SW480 (cell line): ENCODE data around the gene PPP1R13L.
"Not testable (repeated sequence)": the region's sequence is repeated elsewhere in the genome, so short reads cannot be mapped to it uniquely, and the experiment has no call there.

Experiments used
- DNase-seq: peaks from one replicate; pipeline ENCODE4 v3.0.0-alpha.2; 2016; ENCODE audit warnings: low spot score

The PPP1R13L gene

DNA sequence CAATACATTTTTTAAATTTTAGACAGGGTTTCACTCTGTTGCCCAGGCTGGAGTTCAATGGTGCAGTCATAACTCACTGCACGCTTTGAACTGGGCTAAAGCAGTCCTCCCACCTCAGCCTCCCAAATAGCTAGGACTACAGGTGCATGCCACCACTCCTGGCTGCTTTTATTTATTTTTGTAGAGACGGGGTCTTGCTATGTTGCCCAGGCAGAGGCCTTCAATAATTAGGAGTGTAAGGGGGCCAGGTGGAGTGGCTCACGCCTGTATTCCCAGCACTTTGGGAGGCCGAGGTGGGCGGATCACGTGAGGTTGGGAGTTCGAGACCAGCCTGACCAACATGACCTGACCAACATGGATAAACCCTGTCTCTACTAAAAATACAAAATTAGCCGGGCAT lies 27.7 kb upstream of the PPP1R13L start:
- DNase-seq = not testable (repeated sequence)

DNA sequence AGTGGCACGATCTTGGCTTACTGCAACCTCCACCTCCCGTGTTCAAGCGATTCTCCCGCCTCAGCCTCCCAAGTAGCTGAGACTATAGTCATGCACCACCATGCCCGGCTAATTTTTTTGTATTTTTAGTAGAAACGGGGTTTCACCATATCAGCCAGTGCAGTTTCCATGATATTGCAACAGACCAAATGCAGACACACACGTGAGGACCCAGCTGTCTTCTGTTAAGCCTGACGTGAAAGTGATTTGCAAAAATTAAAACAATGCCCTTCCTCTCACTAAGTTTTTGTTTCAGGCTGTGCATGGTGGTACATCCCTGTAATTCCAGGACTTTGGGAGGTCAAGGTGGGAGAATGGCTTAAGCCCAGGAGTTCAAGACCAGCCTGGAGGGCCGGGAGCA lies 26.1 kb upstream of the PPP1R13L start:
- not testable (repeated sequence) for DNase-seq

DNA sequence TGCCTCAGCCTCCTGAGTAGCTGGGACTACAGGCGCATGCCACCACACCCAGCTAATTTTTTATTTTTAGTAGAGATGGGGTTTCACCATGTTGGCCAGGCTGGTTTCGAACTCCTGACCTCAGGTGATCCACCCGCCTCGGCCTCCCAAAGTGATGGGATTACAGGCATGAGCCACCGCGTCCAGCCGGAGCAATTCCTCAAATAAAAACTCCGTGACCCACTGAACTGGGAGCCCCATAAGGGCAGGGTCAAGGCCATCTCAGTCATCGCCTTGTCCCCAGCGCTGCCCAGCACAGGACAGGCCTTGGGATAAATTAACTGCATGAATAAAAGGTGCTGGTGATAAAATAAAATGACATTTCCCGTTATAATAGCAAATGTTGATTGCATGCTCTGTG lies 25.0 kb upstream of the PPP1R13L start:
- not testable (repeated sequence) for DNase-seq

DNA sequence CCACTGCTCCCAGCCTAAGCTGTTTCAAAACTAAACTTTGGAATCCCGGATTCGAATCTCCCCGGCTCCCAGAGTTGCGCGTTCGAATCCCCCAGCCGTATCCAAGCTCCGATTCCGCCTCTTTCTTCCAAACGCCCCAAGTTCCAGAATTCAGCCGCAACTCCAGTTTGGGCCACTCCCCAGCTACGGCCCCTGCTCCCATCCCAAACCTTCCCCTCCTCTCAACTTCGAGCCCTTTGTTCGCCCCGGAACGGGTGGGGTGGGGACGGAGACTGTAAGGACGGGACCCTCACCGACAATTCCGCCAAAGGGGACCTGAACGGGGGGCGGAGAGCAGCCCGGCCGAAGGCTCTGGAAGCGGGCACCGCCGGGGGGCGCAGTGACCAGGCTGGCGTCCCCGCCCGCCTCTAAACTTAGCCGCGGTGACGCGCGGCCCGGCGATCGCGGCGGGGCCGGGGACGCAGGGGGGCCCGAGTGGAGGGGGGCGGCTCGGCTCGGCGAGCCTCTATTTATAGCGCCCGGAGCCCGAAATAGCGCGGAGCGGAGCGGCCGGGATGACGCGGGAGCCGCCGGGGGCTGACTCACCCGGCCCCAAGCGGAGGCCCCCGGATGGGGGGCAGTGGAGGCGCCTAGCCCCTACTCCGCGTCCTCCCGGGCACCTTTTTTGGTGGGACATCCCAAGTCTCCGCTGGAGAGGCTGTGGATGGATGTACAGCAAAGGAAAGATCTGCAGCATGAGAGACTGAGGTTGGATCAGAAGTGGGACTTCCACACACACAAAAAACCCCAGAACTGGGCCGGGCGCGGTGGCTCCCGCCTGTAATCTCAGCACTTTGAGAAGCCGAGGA lies 23.7 kb upstream of the PPP1R13L start:
- no peak for DNase-seq

DNA sequence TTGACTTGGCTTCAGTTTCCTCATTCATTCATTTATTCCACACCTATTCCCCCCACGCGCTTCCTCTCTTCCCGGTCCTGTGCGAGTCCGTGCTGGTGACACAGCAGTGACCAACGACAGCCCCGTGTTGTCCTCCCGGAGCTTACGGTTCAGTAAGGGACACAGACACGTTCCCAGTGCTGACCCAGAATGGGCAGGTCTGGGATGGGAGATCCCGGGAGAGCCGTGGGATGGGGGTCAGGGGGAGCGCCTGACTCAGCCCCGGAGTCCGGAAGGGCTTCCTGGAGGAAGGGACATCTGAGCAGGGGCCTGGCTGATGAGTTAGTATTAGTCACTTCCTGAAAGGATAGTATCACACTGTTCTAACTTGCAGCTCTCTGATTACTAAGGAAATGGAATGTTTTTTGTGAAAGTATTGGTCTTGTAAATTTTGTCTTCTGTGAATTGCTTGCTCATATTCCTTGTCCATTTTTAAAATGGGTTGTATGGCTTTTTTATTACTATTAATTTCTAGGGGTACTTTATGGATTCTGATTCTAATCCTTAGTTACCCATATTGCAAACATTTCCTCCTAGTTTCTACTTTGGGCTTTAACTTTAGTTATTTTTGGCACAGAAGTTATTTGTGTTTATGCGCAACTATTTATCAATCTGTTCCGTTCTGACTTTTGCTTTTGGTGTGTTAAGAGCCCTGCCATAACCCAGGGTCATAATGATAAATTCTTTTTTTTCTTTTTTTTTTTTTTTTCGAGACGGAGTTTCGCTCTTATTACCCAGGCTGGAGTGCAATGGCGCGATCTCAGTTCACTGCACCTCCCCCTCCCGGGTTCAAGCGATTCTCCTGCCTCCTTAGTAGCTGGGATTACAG lies 19.6 kb upstream of the PPP1R13L start:
- peak; percentile 99 for DNase-seq

DNA sequence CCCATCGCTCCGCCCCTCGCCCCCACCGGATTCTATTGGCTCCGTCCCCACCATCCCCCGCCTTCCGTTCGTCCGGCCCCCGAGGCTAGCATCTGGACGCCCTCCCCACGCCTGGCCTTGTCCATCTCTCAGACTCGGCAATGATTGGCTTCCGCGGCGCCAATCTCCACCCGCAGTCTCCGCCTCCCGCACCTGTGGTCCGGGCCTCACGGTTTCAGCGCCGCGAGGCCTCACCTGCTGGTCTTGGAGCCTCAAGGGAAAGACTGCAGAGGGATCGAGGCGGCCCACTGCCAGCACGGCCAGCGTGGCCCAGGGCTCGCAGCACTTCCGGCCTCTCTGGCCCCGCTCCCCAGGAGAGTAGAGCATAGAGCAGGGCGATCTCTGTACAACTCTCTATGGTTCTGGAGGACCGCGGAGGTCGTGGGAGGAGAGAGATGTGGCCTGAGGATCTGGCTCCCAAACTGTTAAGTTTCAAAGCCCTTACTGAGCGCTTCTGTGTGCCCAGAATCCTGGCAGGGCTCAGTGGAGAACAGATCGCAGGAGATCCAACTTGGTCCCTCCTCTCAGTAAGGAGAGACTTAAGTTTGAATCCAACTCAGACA lies 18.8 kb upstream of the PPP1R13L start, which contains the start of gene ERCC1:
Gene ERCC1 (minus strand): TSS at position 329 of the 602 bp plus-strand sequence. CDS start 543 bp downstream, outside the sequence.
- DNase-seq = peak; percentile 99

DNA sequence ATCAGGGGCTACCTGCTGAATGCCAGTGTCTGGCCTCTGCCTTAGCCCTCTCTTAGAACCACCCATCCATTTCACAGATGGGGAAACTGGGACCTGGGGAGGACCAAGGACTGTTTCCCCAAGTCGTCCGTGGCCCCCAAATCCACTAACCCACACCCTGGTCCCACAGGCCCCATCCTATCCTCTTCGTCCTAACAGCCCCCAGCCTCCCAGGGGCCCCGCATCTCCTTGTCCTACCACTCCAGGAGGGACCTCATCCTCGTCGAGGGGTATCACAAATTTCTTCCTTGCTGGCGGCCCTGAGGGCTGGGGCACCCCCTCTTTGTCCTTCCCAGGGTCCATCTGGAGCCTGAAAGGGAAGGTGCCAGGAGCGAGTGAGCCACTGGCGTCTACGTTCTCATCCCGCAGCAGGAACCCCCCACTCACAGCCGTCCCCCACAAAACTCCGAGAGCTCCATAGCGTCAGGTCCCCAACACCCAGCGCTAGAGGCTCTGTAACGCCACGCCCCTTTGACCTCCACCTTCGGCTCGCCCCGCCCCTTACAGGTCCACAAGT lies 18.2 kb upstream of the PPP1R13L start:
- DNase-seq = no peak

DNA sequence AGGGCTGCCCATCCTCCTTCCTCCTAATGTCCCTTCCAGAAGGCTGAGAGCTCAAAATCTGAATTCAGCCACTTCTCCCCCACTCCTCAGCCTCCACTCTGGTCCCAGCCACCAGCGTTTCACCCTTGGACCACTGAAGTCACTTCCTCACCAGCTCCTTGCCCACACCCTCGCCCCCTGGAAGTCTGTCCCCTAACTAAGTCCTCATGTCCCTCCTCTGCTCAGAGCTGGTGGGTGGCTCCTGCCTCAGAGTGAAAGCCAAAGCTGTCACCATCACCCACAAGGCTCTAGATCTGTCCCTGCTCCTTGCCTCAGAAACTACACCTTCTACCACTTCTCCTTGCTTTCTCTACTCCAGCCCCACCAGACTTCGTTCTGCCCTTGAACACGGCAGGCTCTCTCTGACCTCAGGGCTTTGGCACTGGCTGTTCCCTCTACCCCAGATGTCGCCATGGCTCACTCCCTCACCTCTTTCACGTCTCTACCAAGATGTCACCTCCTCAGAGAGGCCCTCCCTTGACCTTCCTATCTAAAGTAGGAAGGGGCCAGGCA lies 17.2 kb upstream of the PPP1R13L start:
- DNase-seq = no peak

DNA sequence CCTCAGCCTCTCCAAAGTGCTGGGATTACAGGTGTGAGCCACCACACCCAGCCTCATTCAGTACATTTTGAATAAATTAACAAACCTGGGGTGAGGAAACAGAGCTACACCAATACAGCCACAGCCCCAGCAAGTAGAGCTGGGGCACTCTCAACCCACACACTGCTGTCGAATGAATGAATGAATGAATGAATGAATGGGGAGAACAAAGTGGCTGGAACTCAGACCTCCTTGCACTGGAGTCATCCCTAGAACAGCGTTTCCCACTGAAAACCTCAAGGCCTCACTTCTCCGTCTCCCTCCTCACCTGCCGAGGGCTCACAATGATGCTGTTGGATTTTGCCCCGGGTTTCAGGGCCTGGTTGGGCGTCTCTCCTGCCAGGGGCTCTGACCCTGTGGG lies 16.0 kb upstream of the PPP1R13L start:
- no peak for DNase-seq

DNA sequence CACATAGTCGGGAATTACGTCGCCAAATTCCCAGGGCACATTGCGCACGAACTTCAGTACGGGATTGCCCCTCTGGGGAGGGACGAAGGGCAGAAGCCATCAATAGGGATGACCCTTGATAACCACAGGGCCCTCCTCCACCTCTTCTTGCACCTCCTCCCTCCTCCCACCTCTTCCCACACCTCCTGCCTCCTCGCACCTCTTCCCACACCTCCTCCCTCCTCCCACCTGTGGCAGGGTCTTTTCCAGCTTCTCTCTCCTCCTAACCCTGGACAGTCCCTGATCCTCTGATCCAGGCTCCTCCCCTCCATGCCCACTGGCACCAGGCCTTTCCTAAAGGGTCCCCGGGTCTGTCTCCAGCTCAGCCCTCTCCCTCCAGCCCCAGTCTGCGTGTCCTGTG lies 15.5 kb upstream of the PPP1R13L start:
- DNase-seq = no peak

DNA sequence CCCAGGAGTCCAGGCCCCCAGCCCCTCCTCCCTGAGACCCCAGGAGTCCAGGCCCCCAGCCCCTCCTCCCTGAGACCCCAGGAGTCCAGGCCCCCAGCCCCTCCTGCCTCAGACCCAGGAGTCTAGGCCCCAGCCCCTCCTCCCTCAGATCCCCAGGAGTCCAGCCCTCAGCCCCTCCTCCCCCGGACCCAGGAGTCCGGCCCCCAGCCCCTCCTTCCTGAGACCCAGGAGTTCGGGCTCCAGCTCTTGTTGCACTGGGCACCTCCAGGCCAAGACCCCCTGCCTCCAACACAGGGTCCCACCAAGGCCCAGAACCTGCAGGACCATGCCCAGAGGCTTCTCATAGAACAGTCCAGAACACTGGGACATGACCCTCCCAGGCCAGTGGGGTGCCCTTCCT lies 15.0 kb upstream of the PPP1R13L start:
- no peak for DNase-seq

DNA sequence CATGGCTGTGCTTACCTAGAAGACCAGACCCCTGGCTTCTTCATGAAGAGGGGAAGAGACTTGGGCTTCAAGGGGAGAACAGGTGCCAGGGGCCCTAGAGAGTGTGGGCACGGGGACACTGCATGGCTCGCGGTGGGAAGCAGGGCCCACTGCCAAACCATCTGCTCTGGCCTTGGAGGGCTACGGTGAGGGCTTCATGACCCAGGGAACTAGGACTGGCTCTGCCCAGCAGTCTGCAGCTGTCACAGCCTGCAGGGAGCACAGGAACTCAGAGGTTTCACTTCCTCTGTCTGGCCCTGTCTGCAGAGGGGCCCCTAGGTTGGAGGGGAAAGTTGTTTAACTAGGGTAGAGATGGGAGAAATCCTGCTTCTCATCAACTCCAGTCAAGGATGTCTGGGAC lies 14.5 kb upstream of the PPP1R13L start:
- no peak for DNase-seq

DNA sequence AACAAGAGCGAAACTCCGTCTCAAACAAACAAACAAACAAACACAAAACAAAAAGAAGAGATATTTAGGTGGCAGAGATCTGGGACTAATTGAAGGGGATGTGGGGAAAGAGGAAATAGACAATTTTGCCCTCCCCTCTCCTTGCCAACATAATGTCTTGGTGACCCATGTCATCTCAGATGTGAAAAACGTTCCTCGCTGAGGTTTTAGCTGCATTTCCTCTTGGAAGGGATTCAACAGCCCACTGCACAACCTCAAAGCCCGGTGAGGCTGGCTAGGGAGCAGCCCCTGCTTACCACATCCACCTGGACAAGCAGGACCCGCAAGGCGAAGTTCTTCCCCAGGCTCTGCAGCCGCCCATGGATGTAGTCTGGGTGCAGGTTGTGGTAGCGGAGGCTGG lies 13.9 kb upstream of the PPP1R13L start:
- DNase-seq = no peak

DNA sequence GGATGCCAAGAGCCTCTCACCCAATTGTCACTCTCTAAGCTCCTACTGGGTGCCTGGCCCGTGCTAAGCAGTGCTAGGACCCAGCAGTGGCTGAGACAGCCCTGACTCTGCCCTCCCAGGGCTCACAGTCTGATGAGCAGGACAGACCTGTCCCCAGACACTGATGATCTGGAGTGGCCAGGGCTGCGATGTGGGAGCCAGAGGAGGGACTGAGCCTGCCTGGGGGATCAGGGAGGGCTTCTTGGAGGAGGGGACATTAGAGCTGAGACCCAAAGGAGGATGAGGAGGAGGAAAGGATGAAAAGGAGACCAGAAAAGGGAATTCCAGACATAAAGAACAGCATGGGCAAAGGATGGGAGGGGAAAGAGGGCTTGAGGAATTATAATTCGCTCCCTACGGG lies 12.3 kb upstream of the PPP1R13L start:
- no peak for DNase-seq

DNA sequence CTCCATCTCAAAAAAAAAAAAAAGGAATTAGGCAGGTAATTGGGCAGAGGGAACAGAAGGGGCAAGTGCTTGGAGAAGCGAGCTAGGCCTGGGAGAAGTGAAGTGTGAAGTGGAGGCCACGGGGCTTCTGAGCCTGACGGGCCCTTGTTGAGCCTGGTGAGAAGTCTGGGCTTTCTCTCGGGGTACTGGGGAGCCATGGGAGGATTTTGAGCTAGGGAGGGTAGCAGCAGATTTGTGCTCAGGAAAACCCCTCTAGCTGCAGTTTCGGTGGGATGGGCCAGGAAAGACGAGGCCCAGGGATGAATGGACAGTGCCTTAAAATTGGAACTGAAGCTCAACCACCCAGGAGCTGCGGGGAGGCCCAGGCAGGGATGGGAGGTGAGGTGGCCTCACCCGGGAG lies 9.6 kb upstream of the PPP1R13L start:
- DNase-seq = no peak

DNA sequence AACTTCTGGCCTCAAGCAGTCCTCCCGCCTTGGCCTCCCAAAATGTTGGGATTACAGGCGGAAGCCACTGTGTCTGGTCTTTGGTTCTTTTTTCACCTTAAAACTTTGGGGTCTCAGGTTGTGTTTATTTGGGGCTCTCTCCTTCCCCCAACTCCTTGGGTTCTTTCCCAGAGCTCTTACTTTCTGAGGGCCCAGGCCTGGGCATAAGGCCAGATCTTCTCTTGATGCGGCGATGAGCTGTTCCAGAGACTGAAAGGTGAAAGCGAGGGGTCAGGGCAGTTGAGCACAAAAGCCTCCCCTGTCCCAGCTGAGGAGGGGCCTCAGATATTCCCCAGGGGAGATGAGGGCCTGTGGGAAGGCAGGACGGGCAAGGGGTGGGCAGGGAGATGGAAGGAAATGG lies 8.6 kb upstream of the PPP1R13L start:
- DNase-seq = no peak

DNA sequence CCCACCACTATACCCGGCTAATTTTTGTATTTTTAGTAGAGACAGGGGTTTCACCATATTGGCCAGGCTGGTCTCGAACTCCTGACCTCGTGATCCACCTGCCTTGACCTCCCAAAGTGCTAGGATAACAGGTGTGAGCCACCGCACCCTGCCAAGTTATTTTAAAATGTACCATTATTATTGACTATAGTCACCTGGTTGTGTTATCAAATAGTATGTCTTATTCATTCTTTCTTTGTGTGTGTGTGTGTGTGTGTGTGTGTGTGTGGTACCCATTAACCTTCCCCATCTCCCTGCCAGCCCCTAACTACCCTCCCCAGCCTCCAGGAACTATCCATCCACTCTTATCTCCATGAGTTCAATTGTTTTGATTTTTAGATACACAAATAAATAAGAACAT lies 5.5 kb upstream of the PPP1R13L start:
- not testable (repeated sequence) for DNase-seq

DNA sequence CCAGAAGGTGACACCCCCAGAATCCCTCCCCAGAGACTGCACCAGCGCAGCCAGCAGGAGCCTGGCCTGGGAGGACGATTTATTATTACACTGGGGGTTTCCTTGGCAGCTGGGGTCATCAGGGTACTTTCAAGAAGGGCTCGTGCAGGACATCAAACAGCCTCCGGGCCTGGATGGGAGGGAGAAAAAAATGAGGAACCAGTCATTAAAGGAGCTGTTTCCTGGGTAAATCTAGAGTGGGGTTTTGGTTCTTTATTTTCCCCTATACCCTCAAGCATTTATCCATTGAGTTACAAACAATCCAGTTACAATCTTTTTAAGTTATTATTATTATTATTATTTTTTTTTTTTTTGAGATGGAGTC lies 4.7 kb upstream of the PPP1R13L start:
- no peak for DNase-seq

DNA sequence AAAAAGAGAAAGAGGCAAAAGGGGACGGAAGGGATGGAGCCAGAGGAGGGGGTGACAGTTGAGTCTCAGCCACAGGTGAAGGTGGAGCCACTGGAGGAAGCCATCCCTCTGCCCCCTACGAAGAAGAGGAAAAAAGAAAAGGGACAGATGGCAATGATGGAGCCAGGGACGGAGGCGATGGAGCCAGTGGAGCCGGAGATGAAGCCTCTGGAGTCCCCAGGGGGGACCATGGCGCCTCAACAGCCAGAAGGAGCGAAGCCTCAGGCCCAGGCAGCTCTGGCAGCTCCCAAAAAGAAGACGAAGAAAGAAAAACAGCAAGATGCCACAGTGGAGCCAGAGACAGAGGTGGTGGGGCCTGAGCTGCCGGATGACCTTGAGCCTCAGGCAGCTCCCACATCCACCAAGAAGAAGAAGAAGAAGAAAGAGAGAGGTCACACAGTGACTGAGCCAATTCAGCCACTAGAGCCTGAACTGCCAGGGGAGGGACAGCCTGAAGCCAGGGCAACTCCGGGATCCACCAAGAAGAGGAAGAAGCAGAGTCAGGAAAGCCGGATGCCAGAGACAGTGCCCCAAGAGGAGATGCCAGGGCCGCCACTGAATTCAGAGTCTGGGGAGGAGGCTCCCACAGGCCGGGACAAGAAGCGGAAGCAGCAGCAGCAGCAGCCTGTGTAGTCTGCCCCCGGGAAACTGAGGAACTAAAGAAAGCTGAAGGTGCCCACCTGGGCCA lies 4.1 kb upstream of the PPP1R13L start:
- DNase-seq = no peak

DNA sequence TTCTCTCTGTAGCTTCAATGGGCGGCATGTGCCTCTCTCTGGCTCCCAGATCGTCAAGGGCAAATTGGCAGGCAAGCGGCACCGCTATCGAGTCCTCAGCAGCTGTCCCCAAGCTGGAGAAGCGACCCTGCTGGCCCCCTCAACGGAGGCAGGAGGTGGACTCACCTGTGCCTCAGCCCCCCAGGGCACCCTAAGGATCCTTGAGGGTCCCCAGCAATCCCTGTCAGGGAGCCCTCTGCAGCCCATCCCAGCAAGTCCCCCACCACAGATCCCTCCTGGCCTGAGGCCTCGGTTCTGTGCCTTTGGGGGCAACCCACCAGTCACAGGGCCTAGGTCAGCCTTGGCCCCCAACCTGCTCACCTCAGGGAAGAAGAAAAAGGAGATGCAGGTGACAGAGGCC lies 3.3 kb upstream of the PPP1R13L start:
- no peak for DNase-seq

DNA sequence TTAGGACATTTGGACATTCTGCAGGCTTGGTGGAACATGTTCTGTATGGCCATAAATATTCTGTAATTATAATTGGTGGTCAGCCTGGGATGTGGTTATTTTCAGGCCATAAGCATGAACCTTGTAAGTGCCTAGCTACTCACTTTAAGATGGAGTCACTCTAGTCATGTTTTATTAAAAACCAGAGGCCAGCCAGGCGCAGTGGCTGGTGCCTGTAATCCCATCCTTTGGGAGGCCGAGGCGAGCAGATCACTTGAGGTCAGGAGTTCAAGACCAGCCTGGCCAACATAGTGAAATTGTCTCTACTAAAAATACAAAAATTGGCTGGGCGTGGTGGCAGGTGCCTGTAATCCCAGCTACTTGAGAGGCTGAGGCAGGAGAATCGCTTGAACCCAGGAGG lies 2.7 kb upstream of the PPP1R13L start:
- not testable (repeated sequence) for DNase-seq

DNA sequence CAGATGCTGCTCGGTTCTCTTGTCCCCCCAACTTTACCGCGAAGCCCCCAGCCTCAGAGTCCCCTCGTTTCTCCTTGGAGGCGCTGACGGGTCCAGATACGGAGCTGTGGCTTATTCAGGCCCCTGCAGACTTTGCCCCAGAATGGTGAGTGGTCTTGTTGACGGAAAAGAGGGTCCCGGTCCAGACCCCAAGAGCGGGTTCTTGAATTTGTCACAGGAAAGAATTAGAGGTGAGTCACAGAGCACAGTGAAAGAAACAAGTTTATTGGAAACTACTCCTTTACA lies 2.2 kb upstream of the PPP1R13L start:
- DNase-seq = no peak
